ENCODE data around the gene SPOCK3.

DNA sequence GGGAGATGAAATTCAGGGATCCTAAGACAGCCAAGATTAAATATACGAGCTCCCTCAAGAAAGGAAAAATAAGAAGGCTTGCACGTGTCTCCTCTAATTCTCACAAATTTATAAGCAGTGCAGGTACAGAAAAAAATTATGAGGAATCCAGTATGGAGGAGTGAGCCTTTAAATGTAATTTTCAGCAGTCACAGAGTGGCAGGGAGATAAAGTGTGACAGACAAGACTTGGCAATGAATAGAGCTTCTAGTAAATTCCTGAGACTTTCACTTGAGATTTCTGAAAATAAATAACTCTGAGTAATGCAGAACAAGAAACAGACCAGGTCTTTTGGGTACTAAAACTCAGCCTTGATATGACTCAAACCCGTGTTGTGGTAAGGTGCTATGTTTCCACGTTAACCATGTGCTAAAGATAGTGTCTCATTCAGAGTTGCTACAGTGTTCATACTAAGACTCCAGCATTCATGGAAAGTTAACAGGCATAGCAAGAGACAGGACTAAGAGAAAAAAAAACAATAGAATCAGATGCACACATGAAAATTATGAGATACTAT lies 119.8 kb downstream of the SPOCK3 start:
- TF ChIP-seq CTCF (conservative IDR thresholded peaks at IDR 0.05 in 1 of 2, IDR thresholded peaks at IDR 0.05 in 1 of 2; ENCODE audit: extremely low read depth in 1 of 2, insufficient read depth in 1 of 2, low read depth in 1 of 2, low read length in 2 of 2), result no peak
- TF ChIP-seq EZH2 (IDR thresholded peaks at IDR 0.05; ENCODE audit: borderline replicate concordance, low read length), result no peak

Measured in mammary epithelial cell (primary cell).